GM12874 (cell line): ENCODE measurements around the gene NGEF.

Experiments used
- TF ChIP-seq, protein P1 (sequence below): IDR thresholded peaks from 2 replicates; pipeline ENCODE4 v1.5.1; 2011; ENCODE audit warnings: low read depth, mild to moderate bottlenecking, control low read depth, low read length, moderate library complexity; ENCODE audit not compliant: insufficient read depth

NGEF gene

GRCh38 chr2:232884549-232885263 lies 128.3 kb downstream of the NGEF start:
- TF ChIP-seq, protein P1, sequence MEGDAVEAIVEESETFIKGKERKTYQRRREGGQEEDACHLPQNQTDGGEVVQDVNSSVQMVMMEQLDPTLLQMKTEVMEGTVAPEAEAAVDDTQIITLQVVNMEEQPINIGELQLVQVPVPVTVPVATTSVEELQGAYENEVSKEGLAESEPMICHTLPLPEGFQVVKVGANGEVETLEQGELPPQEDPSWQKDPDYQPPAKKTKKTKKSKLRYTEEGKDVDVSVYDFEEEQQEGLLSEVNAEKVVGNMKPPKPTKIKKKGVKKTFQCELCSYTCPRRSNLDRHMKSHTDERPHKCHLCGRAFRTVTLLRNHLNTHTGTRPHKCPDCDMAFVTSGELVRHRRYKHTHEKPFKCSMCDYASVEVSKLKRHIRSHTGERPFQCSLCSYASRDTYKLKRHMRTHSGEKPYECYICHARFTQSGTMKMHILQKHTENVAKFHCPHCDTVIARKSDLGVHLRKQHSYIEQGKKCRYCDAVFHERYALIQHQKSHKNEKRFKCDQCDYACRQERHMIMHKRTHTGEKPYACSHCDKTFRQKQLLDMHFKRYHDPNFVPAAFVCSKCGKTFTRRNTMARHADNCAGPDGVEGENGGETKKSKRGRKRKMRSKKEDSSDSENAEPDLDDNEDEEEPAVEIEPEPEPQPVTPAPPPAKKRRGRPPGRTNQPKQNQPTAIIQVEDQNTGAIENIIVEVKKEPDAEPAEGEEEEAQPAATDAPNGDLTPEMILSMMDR = no peak

GRCh38 chr2:232884001-232884421 lies 129.0 kb downstream of the NGEF start:
- TF ChIP-seq, protein P1 = no peak

GRCh38 chr2:232883116-232883721 lies 129.8 kb downstream of the NGEF start:
- TF ChIP-seq, protein P1 = no peak

DNA sequence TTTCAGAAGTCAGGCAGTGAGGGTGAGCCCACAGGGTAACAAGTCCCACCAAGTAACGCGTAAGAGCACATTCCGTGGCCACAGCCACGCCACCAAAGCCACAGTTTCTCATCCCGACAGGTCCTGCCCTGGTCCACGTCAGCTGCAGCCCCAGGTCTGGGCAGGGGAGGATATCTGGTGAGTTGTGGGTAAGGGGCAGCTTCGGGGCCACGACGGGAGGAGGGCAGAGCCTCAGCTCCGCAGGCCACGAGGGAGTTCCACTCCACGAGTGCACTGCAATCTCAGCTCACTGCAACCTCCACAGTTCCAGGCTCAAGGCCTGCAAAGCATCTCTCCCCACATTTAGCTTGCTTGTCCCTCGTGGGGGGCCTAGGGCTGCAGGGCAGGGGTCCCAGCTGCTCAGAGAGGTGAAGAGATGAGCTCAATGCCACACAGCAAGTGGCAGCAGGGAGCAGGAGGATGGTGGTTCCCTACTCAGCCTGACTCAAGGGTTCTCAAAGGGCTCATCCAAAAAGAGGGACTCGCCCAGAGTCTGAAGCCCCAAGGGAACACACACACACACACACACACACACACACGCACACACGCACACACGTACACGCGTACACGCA lies 130.4 kb downstream of the NGEF start:
- TF ChIP-seq, protein P1 = no peak

DNA sequence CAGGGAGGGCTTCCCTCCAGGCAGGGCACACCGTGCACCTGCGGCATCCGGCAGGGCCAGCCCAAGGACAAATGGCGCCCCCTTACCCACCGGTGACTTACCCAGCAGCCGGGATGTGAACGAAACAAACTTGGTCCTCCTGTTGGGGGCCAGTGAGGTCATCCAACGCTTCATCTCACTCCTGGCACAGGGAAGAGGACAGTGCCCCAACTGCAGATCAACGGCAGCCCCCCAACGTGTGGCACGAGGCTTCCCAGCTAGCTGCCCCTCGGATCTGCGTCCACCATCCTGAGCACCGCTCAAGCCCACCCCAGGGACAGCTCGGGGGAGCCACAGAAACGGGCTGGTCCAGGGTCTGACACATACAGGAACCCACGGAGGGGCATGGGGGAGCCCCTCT lies 131.0 kb downstream of the NGEF start:
- TF ChIP-seq, protein P1 = no peak

- TF ChIP-seq, protein P1 = no peak
Observed at GRCh38 chr2:232880764-232881351, 132.2 kb downstream of the NGEF start.
